Raji (cell line): Measurements from ENCODE around the gene HLA-C.

Source experiments
- POLR2A ChIP-seq: IDR thresholded peaks from 2 replicates; pipeline ENCODE4 v1.6.1; 2011; ENCODE audit warnings: low read depth, low read length, control low read depth; ENCODE audit not compliant: insufficient read depth

The HLA-C gene

GRCh38 chr6:31243508-31243907 lies 28.4 kb downstream of the HLA-C start:
- TF ChIP-seq POLR2A: no peak

GRCh38 chr6:31239854-31240253 lies 32.0 kb downstream of the HLA-C start:
- no peak for TF ChIP-seq POLR2A

GRCh38 chr6:31228476-31228875 lies 43.4 kb downstream of the HLA-C start:
- TF ChIP-seq POLR2A: no peak

- no peak for TF ChIP-seq POLR2A
These were observed 44.7 kb downstream of the HLA-C start for GRCh38 chr6:31227143-31227542.

- TF ChIP-seq POLR2A: no peak
These were observed 46.2 kb downstream of the HLA-C start for GRCh38 chr6:31225735-31226134.

- TF ChIP-seq POLR2A: no peak
These were observed 49.4 kb downstream of the HLA-C start for GRCh38 chr6:31222496-31222895.
